ENCODE measurements around the gene NMNAT2. TPM values are rescaled to one million over a fixed set of nuclear protein-coding genes. Genes with fewer than 3 reads are reported as not detected.

Gene NMNAT2
- total and polyA plus RNA-seq, 2 experiments from 2014 or later = 3.6 to 10.0 TPM

DNA sequence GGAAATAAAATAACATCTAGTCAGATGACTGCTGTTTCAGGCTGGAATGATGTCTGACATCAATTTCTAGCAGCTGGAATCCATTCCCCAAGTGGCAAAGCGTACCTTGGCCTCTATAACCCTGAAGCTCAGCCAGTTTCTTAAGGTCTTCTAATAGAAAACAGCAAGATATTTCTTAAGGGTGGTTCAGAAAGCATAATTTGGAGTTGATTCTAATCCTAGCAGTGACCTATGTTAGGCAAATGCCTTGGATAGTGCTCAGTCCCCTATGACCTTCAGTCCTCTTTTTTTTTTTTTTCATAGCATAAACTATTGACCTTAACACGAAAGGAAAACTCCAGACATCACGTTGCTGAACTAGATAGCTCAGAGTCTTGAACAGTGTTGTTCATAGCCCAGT, 175.6 kb downstream of the NMNAT2 start:
- no peaks in the 10 kb centered on the region for H4K20me1 ChIP-seq (replicated peaks; ENCODE audit: insufficient read depth)
- Mint-ChIP-seq H3K4me1 (0 out of 3 replicates have a peak, but pooled peaks cover 3% of the 10 kb centered on the region), H3K9me3 (no peaks in the 10 kb centered on the region), H3K36me3 (ENCODE audit: low read depth) (0 out of 3 replicates have a peak, but pooled peaks cover 6% of the 10 kb centered on the region), H3K4me3 (no peak overlapping the region), H3K27me3 (ENCODE audit: insufficient read depth, low read depth, poor library complexity) (peaks cover 2% of the 10 kb centered on the region), H3K27ac (no peak overlapping the region; the same call in 1 of the 2 replicates)
- ATAC-seq (no peak), DNase-seq (ENCODE audit: low spot score) (no peak)
- no peak overlapping the region for H3K4me3 ChIP-seq
- no peaks in the 10 kb centered on the region for H3K9me2 ChIP-seq (ENCODE audit: insufficient read depth)
- H3K27me3 ChIP-seq (ENCODE audit: insufficient read depth) = no peaks in the 10 kb centered on the region
- H3K4me2 ChIP-seq = no peak overlapping the region
- no peaks in the 10 kb centered on the region for H3K79me2 ChIP-seq (replicated peaks; ENCODE audit: insufficient read depth)
- H3K27ac ChIP-seq (ENCODE audit: low read depth) = no peak overlapping the region
- no peaks in the 10 kb centered on the region for H3K4me1 ChIP-seq (ENCODE audit: insufficient read depth)
- no peak overlapping the region for H2AFZ ChIP-seq
- no peaks in the 10 kb centered on the region for H3F3A ChIP-seq (replicated peaks; ENCODE audit: low read depth)
- TF ChIP-seq EZH2phosphoT487 (IDR thresholded peaks at IDR 0.05; ENCODE audit: unreplicated experiment) (no peak), STAT1 (IDR thresholded peaks at IDR 0.05; ENCODE audit: unreplicated experiment) (no peak), CREB1 (CRISPR knock-in tag; IDR thresholded peaks at IDR 0.05; ENCODE audit: low read depth) (no peak), ZNF462 (CRISPR knock-in tag; IDR thresholded peaks at IDR 0.05) (no peak), ZNF331 (CRISPR knock-in tag; IDR thresholded peaks at IDR 0.05; ENCODE audit: low read depth) (no peak), EZH2 (IDR thresholded peaks at IDR 0.05; ENCODE audit: low read depth, unreplicated experiment) (no peak), JUNB (IDR thresholded peaks at IDR 0.05; ENCODE audit: unreplicated experiment) (no peak), ZNF114 (CRISPR knock-in tag; IDR thresholded peaks at IDR 0.05) (no peak), REST (IDR thresholded peaks at IDR 0.05; ENCODE audit: unreplicated experiment) (no peak), POLR2AphosphoS5 (IDR thresholded peaks at IDR 0.05; ENCODE audit: low read depth) (no peak), ETS1 (IDR thresholded peaks at IDR 0.05) (no peak), CTCF (conservative IDR thresholded peaks at IDR 0.05; ENCODE audit: low read depth in 2 of 2) (no peak), NANOG (IDR thresholded peaks at IDR 0.05; ENCODE audit: borderline replicate concordance) (no peak)
- peaks cover 4% of the 10 kb centered on the region; the same call in 1 of the 2 replicates for H3K36me3 ChIP-seq (ENCODE audit: insufficient read depth)
